ENCODE data around the gene YIF1B. TPM values are rescaled to one million over a fixed set of nuclear protein-coding genes. Genes with fewer than 3 reads are reported as not detected.

YIF1B gene
- polyA plus RNA-seq, 1 donor (not counting 4 experiments of a cell fraction or from before 2014, with no cell fraction given) = 38.1 TPM

DNA sequence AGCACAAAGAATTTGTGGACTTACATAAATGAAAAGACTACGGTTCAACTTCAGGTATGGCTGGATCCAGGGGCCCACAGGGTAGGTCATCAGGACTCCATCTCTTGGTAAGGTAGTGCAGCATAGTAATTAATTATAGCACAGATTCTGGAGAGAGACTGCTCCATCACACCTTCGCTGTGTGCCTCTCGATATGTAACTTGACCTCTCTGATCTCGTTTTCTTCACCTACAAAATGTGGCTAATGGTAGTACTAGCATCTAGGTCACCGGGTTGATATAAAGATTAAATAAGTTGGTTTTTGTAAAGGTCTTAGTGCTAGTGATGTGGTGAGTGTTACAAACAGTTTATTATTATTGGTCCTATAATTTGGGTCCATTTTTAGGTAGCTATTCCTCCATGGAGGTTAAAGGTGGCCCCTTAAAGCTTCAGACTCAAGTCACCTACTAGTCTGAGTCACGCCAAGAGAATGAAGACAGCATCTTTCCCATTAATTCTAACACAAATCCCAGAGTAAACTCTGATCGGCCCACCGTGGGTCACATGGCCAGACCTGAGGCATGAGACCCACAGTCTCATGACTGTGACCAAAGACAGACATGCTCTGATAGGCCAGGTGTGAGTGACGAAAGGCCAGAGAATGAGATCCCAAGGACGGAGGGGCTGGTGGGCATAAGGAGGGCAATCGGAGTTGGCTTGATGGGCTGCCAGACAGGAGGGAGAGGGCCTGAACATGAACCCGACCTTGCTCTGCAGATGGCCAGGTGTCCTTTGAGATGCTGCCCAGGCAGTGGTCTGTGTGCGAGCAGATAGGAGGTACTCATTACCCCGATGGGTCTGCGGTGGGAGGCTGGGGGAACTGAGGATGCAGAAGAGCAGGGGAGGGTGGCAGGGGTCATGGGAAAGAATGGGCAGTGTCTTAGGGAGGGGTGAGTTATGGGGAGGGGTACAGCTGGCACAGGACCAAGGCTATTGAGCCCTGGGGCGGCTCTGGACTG is 40.3 kb upstream of the YIF1B start:
- FAIRE-seq (no peak), DNase-seq (ENCODE audit: low read depth, low spot score) (no peak)
- H3K4me3 ChIP-seq (ENCODE audit: control insufficient read depth in 2 of 3, extremely low read depth in 1 of 3, insufficient read depth in 2 of 3, low read depth in 1 of 3, low read length in 3 of 3) = no peak overlapping the region
- H4K20me1 ChIP-seq (ENCODE audit: control insufficient read depth, extremely low read depth, insufficient read depth, low read length) = no peaks in the 10 kb centered on the region
- no peaks in the 10 kb centered on the region for H3K79me2 ChIP-seq (ENCODE audit: control insufficient read depth, insufficient read depth, low read length)
- no peaks in the 10 kb centered on the region for H3K9me1 ChIP-seq (ENCODE audit: control insufficient read depth, extremely low read depth, insufficient read depth, low read length)
- TF ChIP-seq, protein P1, sequence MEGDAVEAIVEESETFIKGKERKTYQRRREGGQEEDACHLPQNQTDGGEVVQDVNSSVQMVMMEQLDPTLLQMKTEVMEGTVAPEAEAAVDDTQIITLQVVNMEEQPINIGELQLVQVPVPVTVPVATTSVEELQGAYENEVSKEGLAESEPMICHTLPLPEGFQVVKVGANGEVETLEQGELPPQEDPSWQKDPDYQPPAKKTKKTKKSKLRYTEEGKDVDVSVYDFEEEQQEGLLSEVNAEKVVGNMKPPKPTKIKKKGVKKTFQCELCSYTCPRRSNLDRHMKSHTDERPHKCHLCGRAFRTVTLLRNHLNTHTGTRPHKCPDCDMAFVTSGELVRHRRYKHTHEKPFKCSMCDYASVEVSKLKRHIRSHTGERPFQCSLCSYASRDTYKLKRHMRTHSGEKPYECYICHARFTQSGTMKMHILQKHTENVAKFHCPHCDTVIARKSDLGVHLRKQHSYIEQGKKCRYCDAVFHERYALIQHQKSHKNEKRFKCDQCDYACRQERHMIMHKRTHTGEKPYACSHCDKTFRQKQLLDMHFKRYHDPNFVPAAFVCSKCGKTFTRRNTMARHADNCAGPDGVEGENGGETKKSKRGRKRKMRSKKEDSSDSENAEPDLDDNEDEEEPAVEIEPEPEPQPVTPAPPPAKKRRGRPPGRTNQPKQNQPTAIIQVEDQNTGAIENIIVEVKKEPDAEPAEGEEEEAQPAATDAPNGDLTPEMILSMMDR (optimal IDR thresholded peaks at IDR 0.05 in 1 of 3, IDR thresholded peaks at IDR 0.05 in 1 of 3, conservative IDR thresholded peaks at IDR 0.05 in 1 of 3; ENCODE audit: extremely low read depth in 1 of 3, insufficient read depth in 2 of 3, low read length in 3 of 3) = no peak
- no peak overlapping the region for H3K9ac ChIP-seq (ENCODE audit: control insufficient read depth, extremely low read depth, insufficient read depth, low read length)
- dilution Hi-C loops (cut with MboI; ENCODE audit: extremely low pct_ligation_motif_present, low sequenced_read_pairs) = no loop called here
- H2AFZ ChIP-seq (ENCODE audit: control insufficient read depth, low read length) = no peak overlapping the region
- no peaks in the 10 kb centered on the region for H3K9me3 ChIP-seq (ENCODE audit: control insufficient read depth, low read depth, low read length)
- peaks cover 26% of the 10 kb centered on the region for H3K27me3 ChIP-seq (ENCODE audit: control insufficient read depth, extremely low read depth, insufficient read depth, low read length)
- H3K4me1 ChIP-seq (ENCODE audit: control insufficient read depth, extremely low read depth, insufficient read depth, low read length) = no peaks in the 10 kb centered on the region
- H3K27ac ChIP-seq (ENCODE audit: control insufficient read depth, insufficient read depth, low read length) = no peak overlapping the region
- H3K4me2 ChIP-seq (ENCODE audit: control insufficient read depth, extremely low read depth, insufficient read depth, low read depth, low read length) = no peak overlapping the region
- no peaks in the 10 kb centered on the region for H3K36me3 ChIP-seq (ENCODE audit: control insufficient read depth in 2 of 2, extremely low read depth in 1 of 2, insufficient read depth in 2 of 2, low read length in 2 of 2)

DNA sequence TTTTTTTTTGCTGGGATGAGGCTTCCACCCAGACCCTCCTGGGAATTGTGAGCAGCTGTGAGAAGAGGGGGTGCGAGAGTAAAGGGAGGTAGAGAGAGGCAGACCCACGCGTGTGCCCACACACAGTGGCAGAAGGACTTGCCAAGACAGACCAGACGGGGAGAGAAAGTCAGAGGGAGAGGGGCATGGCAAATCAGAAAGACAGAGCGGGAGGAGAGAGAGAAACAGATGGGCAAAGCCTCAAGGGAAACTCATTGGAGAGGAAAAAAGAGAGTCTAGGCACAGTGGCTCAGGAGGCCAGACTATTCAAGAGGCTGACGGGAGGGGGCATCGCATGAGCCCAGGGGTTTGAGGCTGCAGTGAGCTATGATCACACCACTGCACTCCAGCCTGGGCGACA is 36.9 kb upstream of the YIF1B start:
- FAIRE-seq = no peak
- dilution Hi-C loops (cut with MboI; ENCODE audit: extremely low pct_ligation_motif_present, low sequenced_read_pairs) = no loop called here
- TF ChIP-seq EZH2 (IDR thresholded peaks at IDR 0.05; ENCODE audit: low read length) = no peak
- TF ChIP-seq, protein P1 (optimal IDR thresholded peaks at IDR 0.05 in 1 of 3, IDR thresholded peaks at IDR 0.05 in 1 of 3, conservative IDR thresholded peaks at IDR 0.05 in 1 of 3; ENCODE audit: extremely low read depth in 1 of 3, insufficient read depth in 2 of 3, low read length in 3 of 3) = no peak

More for the DNA sequence above, 36.9 kb upstream of the YIF1B start:
- Histone ChIP-seq H3K4me3 (ENCODE audit: control insufficient read depth in 2 of 3, extremely low read depth in 1 of 3, insufficient read depth in 2 of 3, low read depth in 1 of 3, low read length in 3 of 3) (no peak overlapping the region), H3K27me3 (ENCODE audit: control insufficient read depth, extremely low read depth, insufficient read depth, low read length) (no peaks in the 10 kb centered on the region), H3K36me3 (ENCODE audit: control insufficient read depth in 2 of 2, extremely low read depth in 1 of 2, insufficient read depth in 2 of 2, low read length in 2 of 2) (no peaks in the 10 kb centered on the region), H3K9me1 (ENCODE audit: control insufficient read depth, extremely low read depth, insufficient read depth, low read length) (no peaks in the 10 kb centered on the region), H3K9ac (ENCODE audit: control insufficient read depth, extremely low read depth, insufficient read depth, low read length) (no peak overlapping the region), H2AFZ (ENCODE audit: control insufficient read depth, low read length) (no peak overlapping the region), H4K20me1 (ENCODE audit: control insufficient read depth, extremely low read depth, insufficient read depth, low read length) (no peaks in the 10 kb centered on the region), H3K27ac (ENCODE audit: control insufficient read depth, insufficient read depth, low read length) (no peak overlapping the region), H3K4me1 (ENCODE audit: control insufficient read depth, extremely low read depth, insufficient read depth, low read length) (no peaks in the 10 kb centered on the region), H3K4me2 (ENCODE audit: control insufficient read depth, extremely low read depth, insufficient read depth, low read depth, low read length) (no peak overlapping the region), H3K9me3 (ENCODE audit: control insufficient read depth, low read depth, low read length) (no peaks in the 10 kb centered on the region), H3K79me2 (ENCODE audit: control insufficient read depth, insufficient read depth, low read length) (no peaks in the 10 kb centered on the region)
- no peak for DNase-seq (ENCODE audit: low read depth, low spot score)
